ENCODE results near the gene HMG20A.
"Not testable (repeated sequence)": the region's sequence is repeated elsewhere in the genome, so short reads cannot be mapped to it uniquely, and the experiment has no call there.

Gene HMG20A
- 22.1 to 39.5 reads per million in 2 donors for total RNA-seq

GRCh38 chr15:77420610-77421369 is at the start of gene HMG20A:
HMG20A (plus strand) TSS chr15:77420888; CDS start chr15:77458408, 37,520 bp downstream.
- DNase-seq = peak in 4 of 5 experiments; percentile 9 to 90 (median 16)

GRCh38 chr15:77371850-77372563 is 48.7 kb upstream of the HMG20A start:
- DNase-seq = no peak

GRCh38 chr15:77373441-77373840 is 47.2 kb upstream of the HMG20A start:
- no peak for DNase-seq

GRCh38 chr15:77375133-77375532 is 45.6 kb upstream of the HMG20A start:
- no peak for DNase-seq

GRCh38 chr15:77376770-77377169 is 43.9 kb upstream of the HMG20A start:
- DNase-seq = no peak

GRCh38 chr15:77380033-77380432 is 40.7 kb upstream of the HMG20A start:
- DNase-seq = no peak

- no peak for DNase-seq
These were observed 36.6 kb upstream of the HMG20A start for GRCh38 chr15:77384086-77384485.

GRCh38 chr15:77384589-77385359 is 35.9 kb upstream of the HMG20A start:
- DNase-seq = peak in 1 of 5 experiments; percentile 13

GRCh38 chr15:77386626-77387025 is 34.1 kb upstream of the HMG20A start:
- no peak for DNase-seq

GRCh38 chr15:77387365-77388105 is 33.2 kb upstream of the HMG20A start:
- DNase-seq = no peak

- no peak for DNase-seq
These were observed 29.2 kb upstream of the HMG20A start for GRCh38 chr15:77391372-77391951.

GRCh38 chr15:77392762-77393470 is 27.8 kb upstream of the HMG20A start:
- DNase-seq = no peak

- DNase-seq = no peak
These were observed 27.2 kb upstream of the HMG20A start for GRCh38 chr15:77393471-77393840.

GRCh38 chr15:77395013-77395774 is 25.5 kb upstream of the HMG20A start:
- DNase-seq = no peak

- no peak for DNase-seq
These were observed 24.0 kb upstream of the HMG20A start for GRCh38 chr15:77396692-77397091.

GRCh38 chr15:77398927-77399326 is 21.8 kb upstream of the HMG20A start:
- DNase-seq = no peak

- DNase-seq = no peak
These were observed 20.4 kb upstream of the HMG20A start for GRCh38 chr15:77400258-77400657.

GRCh38 chr15:77402740-77403379 is 17.8 kb upstream of the HMG20A start:
- no peak for DNase-seq

GRCh38 chr15:77406173-77406759 is 14.4 kb upstream of the HMG20A start:
- DNase-seq = not testable (repeated sequence)

GRCh38 chr15:77406846-77407245 is 13.8 kb upstream of the HMG20A start:
- DNase-seq = no peak
